WTC11 (cell line): ENCODE measurements around the gene INTS15. TPM values are rescaled to one million over a fixed set of nuclear protein-coding genes. Genes with fewer than 3 reads are reported as not detected.

ENCODE experiments used
- ATAC-seq: fragments of 200-7000 bp; cut with Tn5 transposase; 2 replicates; pipeline ENCODE4 v1.10.0; 2021; ENCODE audit warnings: mild to moderate bottlenecking, moderate library complexity
- CTCF ChIA-PET: fragments of 300-600 bp; sonication (Branson Sonifier 250); formaldehyde crosslinking; loops from one replicate; lab custom pipeline; 2021; ENCODE audit warnings: antibody characterized with exemption; lab: Charles Lee
- POLR2A ChIA-PET: fragments of 350-600 bp; sonication (Branson Sonifier 250); formaldehyde crosslinking; loops from one replicate; lab custom pipeline; 2021; ENCODE audit warnings: antibody characterized with exemption; lab: Charles Lee
- DNase-seq: peaks from one replicate; pipeline ENCODE4 v3.0.0; 2021; ENCODE audit warnings: low spot score
- H3K27ac Mint-ChIP-seq: 2 replicates; pipeline ENCODE4 v1.8.0; 2021; ENCODE audit warnings: mixed read lengths
- H3K27me3 Mint-ChIP-seq: 2 replicates; pipeline ENCODE4 v1.8.0; 2021; ENCODE audit warnings: low read depth, mild to moderate bottlenecking, moderate library complexity, mixed read lengths
- H3K36me3 Mint-ChIP-seq: 2 replicates; pipeline ENCODE4 v1.8.0; 2021; ENCODE audit warnings: mixed read lengths
- H3K4me1 Mint-ChIP-seq: 2 replicates; pipeline ENCODE4 v1.8.0; 2022; ENCODE audit warnings: mixed read lengths
- H3K4me3 Mint-ChIP-seq: 2 replicates; pipeline ENCODE4 v1.8.0; 2021; ENCODE audit warnings: mild to moderate bottlenecking, moderate library complexity, mixed read lengths
- H3K9me3 Mint-ChIP-seq: 2 replicates; pipeline ENCODE4 v1.8.0; 2021; ENCODE audit warnings: mixed read lengths
- ATF1 ChIP-seq: sonication (generic); formaldehyde crosslinking; IDR thresholded peaks from 2 replicates; pipeline ENCODE4 v1.8.1; 2023; ENCODE audit warnings: mild to moderate bottlenecking, moderate library complexity, missing genetic modification reagents
- FOXK1 ChIP-seq: sonication (generic); formaldehyde crosslinking; IDR thresholded peaks from 2 replicates; pipeline ENCODE4 v1.8.0; 2022; ENCODE audit warnings: mild to moderate bottlenecking, moderate library complexity, missing genetic modification reagents
- HMGA2 ChIP-seq: fragments of 250-450 bp; sonication (Bioruptor Pico); IDR thresholded peaks from 2 replicates; pipeline ENCODE4 v1.4.0; 2021; ENCODE audit warnings: mild to moderate bottlenecking, moderate library complexity
- JAZF1 ChIP-seq: fragments of 250-450 bp; sonication (Bioruptor Pico); IDR thresholded peaks from 2 replicates; pipeline ENCODE4 v1.9.0; 2021; ENCODE audit warnings: moderate library complexity, mild to moderate bottlenecking, inconsistent platforms
- MYBL2 ChIP-seq: sonication (generic); formaldehyde crosslinking; IDR thresholded peaks from 2 replicates; pipeline ENCODE4 v1.8.1; 2023; ENCODE audit warnings: mild to moderate bottlenecking, moderate library complexity, missing genetic modification reagents
- NR1H2 ChIP-seq: sonication (generic); formaldehyde crosslinking; IDR thresholded peaks from 2 replicates; pipeline ENCODE4 v1.9.0; 2021; ENCODE audit warnings: mild to moderate bottlenecking, moderate library complexity, missing genetic modification reagents
- TEAD4 ChIP-seq: sonication (generic); formaldehyde crosslinking; IDR thresholded peaks from 2 replicates; pipeline ENCODE4 v1.8.0; 2022; ENCODE audit warnings: mild to moderate bottlenecking, missing genetic modification reagents
- ZNF219 ChIP-seq: sonication (generic); formaldehyde crosslinking; IDR thresholded peaks from 2 replicates; pipeline ENCODE4 v1.8.0; 2023; ENCODE audit warnings: missing genetic modification reagents, mild to moderate bottlenecking, borderline replicate concordance
- ZNF423 ChIP-seq: fragments of 250-450 bp; sonication (Bioruptor Pico); IDR thresholded peaks from 2 replicates; pipeline ENCODE4 v2.1.2; 2022; ENCODE audit warnings: mild to moderate bottlenecking, moderate library complexity
- total RNA-seq: library from RNA; stranded (reverse); gene quantifications from 3 replicates; pipeline ENCODE4 v1.2.3, GENCODE V29; 2021
- TF ChIP-seq, protein P1 (sequence below): sonication (generic); formaldehyde crosslinking; IDR thresholded peaks from 2 replicates; pipeline ENCODE4 v1.8.0; 2022; ENCODE audit warnings: missing genetic modification reagents
- TF ChIP-seq, protein P2 (sequence below): sonication (generic); formaldehyde crosslinking; IDR thresholded peaks from 2 replicates; pipeline ENCODE4 v1.8.1; 2022; ENCODE audit warnings: low read depth, missing genetic modification reagents, borderline replicate concordance
- TF ChIP-seq, protein P3 (sequence below): sonication (generic); formaldehyde crosslinking; IDR thresholded peaks from 2 replicates; pipeline ENCODE4 v1.8.1; 2023; ENCODE audit warnings: mild to moderate bottlenecking, missing genetic modification reagents, borderline replicate concordance
- TF ChIP-seq, protein P4 (sequence below): sonication (generic); formaldehyde crosslinking; IDR thresholded peaks from 2 replicates; pipeline ENCODE4 v1.8.0; 2022; ENCODE audit warnings: mild to moderate bottlenecking, missing genetic modification reagents
- TF ChIP-seq, protein P5 (sequence below): fragments of 250-450 bp; sonication (Bioruptor Pico); IDR thresholded peaks from 2 replicates; pipeline ENCODE4 v2.1.2; 2022; ENCODE audit warnings: mild to moderate bottlenecking, moderate library complexity

The INTS15 gene
- total RNA-seq, 1 experiment from 2014 or later = 28.2 TPM

DNA sequence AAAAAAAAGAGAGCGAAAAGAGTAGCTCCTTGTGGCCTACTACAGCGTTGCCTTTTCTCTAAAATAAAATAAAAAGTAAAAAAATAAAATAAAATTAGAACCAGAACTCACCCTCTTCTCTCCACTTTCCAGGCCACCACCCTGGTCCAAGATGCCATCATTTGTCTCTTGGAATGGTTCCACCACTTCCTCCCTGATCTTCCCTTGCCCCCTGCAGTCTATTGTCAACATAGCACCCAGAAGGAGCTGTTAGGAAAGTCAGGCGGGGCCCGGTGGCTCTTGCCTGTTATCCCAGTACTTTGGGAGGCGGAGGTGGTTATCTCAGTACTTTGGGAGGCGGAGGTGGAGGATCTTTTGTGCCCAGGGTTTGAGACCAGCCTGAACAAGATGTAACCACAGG lies 31.0 kb upstream of the INTS15 start:
- Mint-ChIP-seq H3K9me3 (no peaks in the 10 kb centered on the region), H3K27me3 (no peaks in the 10 kb centered on the region; the same call in 1 of the 2 replicates), H3K4me3 (no peak overlapping the region), H3K4me1 (peaks cover 8% of the 10 kb centered on the region), H3K27ac (no peak overlapping the region), H3K36me3 (no peaks in the 10 kb centered on the region)
- CTCF ChIA-PET = interaction anchor here (0.7 to 2.3 kb wide), 22 partner anchors 9 to 213 kb away, joined by 3 to 26 read pairs (median 5); partner anchors contain the start of genes INTS15 and ZDHHC4
- peak; percentile 75 for ATAC-seq
- TF ChIP-seq ZNF423 (CRISPR knock-in tag) (peak; percentile 54), TEAD4 (CRISPR knock-in tag) (no peak)
- POLR2A ChIA-PET = interaction anchor here (0.6 kb wide), 1 partner anchor 92 kb away, joined by 5 read pairs; no protein-coding TSS in a partner anchor
- DNase-seq = peak; percentile 66

DNA sequence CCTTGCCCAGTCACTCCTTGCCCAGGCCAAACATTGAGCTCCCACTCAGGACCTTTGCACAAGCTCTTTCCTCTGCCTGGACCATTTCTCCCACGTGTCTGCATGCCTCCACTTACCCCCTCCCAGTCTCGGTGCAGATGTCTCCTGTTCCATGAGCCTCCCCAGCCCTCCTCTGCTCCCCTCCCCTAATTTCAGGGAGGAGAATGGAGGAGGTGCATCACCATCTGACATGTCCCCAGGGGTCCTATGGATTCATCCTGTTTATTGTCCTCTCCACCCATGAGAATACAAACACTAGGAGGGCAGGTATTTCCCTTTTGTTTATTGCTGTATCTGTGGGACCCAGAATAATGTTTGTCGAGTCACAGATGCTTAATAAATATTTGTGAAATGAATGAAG lies 29.9 kb upstream of the INTS15 start:
- ATAC-seq (peak; percentile 36), DNase-seq (no peak)
- ChIA-PET POLR2A (no interaction called here), CTCF (interaction anchor here (0.9 to 2.3 kb wide), 5 partner anchors 10 to 44 kb away, joined by 3 to 26 read pairs (median 8); no protein-coding TSS in a partner anchor)
- no peak overlapping the region for H3K4me3 Mint-ChIP-seq
- H3K27me3 Mint-ChIP-seq = no peaks in the 10 kb centered on the region; the same call in 1 of the 2 replicates
- peaks cover 8% of the 10 kb centered on the region for H3K4me1 Mint-ChIP-seq
- H3K36me3 Mint-ChIP-seq = no peaks in the 10 kb centered on the region
- no peak overlapping the region for H3K27ac Mint-ChIP-seq
- no peak for TF ChIP-seq FOXK1 (CRISPR knock-in tag)
- TF ChIP-seq, protein P1, sequence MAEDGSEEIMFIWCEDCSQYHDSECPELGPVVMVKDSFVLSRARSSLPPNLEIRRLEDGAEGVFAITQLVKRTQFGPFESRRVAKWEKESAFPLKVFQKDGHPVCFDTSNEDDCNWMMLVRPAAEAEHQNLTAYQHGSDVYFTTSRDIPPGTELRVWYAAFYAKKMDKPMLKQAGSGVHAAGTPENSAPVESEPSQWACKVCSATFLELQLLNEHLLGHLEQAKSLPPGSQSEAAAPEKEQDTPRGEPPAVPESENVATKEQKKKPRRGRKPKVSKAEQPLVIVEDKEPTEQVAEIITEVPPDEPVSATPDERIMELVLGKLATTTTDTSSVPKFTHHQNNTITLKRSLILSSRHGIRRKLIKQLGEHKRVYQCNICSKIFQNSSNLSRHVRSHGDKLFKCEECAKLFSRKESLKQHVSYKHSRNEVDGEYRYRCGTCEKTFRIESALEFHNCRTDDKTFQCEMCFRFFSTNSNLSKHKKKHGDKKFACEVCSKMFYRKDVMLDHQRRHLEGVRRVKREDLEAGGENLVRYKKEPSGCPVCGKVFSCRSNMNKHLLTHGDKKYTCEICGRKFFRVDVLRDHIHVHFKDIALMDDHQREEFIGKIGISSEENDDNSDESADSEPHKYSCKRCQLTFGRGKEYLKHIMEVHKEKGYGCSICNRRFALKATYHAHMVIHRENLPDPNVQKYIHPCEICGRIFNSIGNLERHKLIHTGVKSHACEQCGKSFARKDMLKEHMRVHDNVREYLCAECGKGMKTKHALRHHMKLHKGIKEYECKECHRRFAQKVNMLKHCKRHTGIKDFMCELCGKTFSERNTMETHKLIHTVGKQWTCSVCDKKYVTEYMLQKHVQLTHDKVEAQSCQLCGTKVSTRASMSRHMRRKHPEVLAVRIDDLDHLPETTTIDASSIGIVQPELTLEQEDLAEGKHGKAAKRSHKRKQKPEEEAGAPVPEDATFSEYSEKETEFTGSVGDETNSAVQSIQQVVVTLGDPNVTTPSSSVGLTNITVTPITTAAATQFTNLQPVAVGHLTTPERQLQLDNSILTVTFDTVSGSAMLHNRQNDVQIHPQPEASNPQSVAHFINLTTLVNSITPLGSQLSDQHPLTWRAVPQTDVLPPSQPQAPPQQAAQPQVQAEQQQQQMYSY (CRISPR knock-in tag) = no peak
- no peak for TF ChIP-seq NR1H2
- TF ChIP-seq ZNF219 (CRISPR knock-in tag) = no peak
- TF ChIP-seq JAZF1 (CRISPR knock-in tag) = no peak
- TF ChIP-seq, protein P2, sequence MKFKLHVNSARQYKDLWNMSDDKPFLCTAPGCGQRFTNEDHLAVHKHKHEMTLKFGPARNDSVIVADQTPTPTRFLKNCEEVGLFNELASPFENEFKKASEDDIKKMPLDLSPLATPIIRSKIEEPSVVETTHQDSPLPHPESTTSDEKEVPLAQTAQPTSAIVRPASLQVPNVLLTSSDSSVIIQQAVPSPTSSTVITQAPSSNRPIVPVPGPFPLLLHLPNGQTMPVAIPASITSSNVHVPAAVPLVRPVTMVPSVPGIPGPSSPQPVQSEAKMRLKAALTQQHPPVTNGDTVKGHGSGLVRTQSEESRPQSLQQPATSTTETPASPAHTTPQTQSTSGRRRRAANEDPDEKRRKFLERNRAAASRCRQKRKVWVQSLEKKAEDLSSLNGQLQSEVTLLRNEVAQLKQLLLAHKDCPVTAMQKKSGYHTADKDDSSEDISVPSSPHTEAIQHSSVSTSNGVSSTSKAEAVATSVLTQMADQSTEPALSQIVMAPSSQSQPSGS = no peak
- no peak for TF ChIP-seq HMGA2 (CRISPR knock-in tag)
- TF ChIP-seq, protein P3, sequence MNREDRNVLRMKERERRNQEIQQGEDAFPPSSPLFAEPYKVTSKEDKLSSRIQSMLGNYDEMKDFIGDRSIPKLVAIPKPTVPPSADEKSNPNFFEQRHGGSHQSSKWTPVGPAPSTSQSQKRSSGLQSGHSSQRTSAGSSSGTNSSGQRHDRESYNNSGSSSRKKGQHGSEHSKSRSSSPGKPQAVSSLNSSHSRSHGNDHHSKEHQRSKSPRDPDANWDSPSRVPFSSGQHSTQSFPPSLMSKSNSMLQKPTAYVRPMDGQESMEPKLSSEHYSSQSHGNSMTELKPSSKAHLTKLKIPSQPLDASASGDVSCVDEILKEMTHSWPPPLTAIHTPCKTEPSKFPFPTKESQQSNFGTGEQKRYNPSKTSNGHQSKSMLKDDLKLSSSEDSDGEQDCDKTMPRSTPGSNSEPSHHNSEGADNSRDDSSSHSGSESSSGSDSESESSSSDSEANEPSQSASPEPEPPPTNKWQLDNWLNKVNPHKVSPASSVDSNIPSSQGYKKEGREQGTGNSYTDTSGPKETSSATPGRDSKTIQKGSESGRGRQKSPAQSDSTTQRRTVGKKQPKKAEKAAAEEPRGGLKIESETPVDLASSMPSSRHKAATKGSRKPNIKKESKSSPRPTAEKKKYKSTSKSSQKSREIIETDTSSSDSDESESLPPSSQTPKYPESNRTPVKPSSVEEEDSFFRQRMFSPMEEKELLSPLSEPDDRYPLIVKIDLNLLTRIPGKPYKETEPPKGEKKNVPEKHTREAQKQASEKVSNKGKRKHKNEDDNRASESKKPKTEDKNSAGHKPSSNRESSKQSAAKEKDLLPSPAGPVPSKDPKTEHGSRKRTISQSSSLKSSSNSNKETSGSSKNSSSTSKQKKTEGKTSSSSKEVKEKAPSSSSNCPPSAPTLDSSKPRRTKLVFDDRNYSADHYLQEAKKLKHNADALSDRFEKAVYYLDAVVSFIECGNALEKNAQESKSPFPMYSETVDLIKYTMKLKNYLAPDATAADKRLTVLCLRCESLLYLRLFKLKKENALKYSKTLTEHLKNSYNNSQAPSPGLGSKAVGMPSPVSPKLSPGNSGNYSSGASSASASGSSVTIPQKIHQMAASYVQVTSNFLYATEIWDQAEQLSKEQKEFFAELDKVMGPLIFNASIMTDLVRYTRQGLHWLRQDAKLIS (CRISPR knock-in tag) = no peak
- TF ChIP-seq MYBL2 (CRISPR knock-in tag) = no peak
- no peak for TF ChIP-seq ATF1 (CRISPR knock-in tag)
- TF ChIP-seq, protein P4, sequence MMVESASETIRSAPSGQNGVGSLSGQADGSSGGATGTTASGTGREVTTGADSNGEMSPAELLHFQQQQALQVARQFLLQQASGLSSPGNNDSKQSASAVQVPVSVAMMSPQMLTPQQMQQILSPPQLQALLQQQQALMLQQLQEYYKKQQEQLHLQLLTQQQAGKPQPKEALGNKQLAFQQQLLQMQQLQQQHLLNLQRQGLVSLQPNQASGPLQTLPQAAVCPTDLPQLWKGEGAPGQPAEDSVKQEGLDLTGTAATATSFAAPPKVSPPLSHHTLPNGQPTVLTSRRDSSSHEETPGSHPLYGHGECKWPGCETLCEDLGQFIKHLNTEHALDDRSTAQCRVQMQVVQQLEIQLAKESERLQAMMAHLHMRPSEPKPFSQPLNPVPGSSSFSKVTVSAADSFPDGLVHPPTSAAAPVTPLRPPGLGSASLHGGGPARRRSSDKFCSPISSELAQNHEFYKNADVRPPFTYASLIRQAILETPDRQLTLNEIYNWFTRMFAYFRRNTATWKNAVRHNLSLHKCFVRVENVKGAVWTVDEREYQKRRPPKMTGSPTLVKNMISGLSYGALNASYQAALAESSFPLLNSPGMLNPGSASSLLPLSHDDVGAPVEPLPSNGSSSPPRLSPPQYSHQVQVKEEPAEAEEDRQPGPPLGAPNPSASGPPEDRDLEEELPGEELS (CRISPR knock-in tag) = no peak
- TF ChIP-seq, protein P5, sequence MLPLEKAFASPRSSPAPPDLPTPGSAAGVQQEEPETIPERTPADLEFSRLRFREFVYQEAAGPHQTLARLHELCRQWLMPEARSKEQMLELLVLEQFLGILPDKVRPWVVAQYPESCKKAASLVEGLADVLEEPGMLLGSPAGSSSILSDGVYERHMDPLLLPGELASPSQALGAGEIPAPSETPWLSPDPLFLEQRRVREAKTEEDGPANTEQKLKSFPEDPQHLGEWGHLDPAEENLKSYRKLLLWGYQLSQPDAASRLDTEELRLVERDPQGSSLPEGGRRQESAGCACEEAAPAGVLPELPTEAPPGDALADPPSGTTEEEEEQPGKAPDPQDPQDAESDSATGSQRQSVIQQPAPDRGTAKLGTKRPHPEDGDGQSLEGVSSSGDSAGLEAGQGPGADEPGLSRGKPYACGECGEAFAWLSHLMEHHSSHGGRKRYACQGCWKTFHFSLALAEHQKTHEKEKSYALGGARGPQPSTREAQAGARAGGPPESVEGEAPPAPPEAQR (CRISPR knock-in tag) = no peak
- no peaks in the 10 kb centered on the region for H3K9me3 Mint-ChIP-seq
